GM19463 (cell line): ENCODE measurements around the gene ART5.

Experiments used
- ATAC-seq: cut with Tn5 transposase; IDR thresholded peaks from one replicate; pipeline ENCODE4 v1.9.1; 2021; ENCODE audit warnings: mild to moderate bottlenecking, moderate library complexity; ENCODE audit not compliant: unreplicated experiment

The ART5 gene, protein sequence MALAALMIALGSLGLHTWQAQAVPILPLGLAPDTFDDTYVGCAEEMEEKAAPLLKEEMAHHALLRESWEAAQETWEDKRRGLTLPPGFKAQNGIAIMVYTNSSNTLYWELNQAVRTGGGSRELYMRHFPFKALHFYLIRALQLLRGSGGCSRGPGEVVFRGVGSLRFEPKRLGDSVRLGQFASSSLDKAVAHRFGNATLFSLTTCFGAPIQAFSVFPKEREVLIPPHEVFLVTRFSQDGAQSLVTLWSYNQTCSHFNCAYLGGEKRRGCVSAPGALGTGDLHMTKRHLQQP

DNA sequence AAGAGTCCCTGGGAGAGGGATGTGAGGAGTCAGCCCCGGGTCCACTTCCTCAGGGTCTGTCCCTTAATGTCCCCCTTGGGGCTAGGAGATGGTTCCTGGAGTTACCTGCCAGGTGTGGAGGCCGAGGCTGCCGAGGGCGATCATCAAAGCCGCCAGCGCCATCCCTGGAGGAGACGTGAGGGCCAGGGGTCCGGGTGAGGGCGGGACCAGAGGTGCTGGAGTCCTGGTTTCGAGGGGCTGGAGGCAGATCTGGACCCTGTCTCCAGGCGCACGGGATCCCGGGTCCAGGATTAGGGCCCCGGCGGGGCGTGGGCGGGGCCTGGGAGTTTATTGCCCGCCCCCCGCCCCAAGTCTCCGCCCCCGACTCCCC lies at the start of gene ART5:
ART5 (minus strand) TSS at position 292 of the 370 bp plus-strand sequence; CDS start at position 162, 130 bp downstream.
- no peak for ATAC-seq

DNA sequence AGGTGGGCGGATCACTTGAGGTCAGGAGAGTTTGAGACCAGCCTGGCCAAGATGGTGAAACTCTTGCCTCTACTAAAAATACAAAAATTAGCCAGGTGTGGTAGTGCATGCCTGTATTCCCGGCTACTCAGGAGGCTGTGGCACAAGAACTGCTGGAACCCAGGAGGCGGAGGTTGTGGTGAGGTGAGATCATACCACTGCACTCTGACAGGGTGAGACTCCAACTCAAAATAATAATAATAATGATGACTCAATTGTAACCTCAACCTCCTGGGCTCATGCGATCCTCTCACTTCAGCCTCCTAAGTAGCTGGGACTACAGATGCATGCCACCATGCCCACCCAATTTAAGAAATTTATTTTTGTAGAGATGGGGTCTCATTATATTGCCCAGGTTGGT lies 45.0 kb upstream of the ART5 start:
- no peak for ATAC-seq

DNA sequence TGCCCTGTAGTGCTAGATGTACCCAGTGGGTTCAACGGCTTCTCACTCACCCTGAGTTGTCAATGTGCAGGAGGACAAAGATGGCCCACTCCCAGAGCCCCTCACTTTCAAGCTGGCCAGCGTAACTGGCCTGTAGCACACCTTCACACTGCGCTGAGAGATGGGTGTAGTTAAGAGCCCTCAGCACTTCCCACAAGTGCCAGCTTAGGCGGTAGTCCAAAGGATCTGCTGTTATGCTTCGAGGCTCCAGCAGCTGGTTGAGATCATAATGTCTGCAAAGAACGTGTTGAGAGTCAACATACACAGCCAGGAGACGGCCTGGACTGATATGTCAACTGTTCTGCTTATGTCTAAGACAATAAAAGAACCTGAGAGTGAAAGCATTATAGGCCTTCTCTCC lies 44.1 kb upstream of the ART5 start:
- ATAC-seq, result no peak

DNA sequence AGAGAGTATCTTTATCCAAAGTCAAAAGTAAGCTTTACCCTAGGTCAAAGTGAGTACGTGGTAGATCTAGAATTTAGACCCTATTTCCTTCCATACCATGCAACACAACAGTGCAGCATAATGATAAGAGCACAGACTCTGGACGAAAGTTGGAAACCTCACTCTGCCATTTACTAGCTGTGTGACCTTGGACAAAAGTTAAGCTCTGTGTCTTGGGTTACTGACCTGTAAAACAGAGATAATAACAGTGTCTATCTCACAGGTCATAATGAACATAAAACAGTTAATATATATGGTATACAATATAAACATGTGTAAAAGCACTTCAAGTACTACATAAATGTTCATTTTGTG lies 43.0 kb upstream of the ART5 start:
- no peak for ATAC-seq

DNA sequence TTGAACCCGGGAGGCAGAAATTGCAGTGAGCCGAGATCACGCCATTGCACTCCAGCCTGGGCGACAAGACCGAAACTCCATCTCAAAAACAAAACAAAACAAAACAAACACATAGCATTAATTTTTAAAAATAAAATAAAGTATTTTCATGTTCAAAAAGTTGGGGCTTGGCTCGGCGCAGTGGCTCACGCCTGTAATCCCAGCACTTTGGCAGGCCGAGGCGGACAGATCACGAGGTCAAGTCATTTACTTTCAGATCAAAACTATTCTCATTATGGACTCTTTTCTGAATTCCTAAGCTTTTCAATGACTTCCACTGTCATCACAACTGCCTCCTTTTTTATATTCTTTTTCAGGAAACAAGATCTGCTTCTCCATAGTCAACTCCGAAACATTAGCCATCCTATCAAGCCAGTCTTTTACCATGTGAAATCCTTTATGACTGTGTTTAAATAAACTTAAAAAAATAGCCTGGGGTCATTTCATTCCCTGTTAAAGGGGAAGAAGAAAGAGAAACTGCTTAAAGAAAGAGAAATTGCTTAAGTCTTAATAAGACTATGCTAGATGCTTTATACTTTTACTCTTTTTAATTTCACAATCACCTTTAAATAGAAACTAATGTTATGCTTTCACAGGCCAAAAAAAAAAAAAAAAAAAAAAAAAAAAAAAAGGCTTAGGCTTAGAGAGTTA lies 42.5 kb upstream of the ART5 start:
- ATAC-seq, result no peak

DNA sequence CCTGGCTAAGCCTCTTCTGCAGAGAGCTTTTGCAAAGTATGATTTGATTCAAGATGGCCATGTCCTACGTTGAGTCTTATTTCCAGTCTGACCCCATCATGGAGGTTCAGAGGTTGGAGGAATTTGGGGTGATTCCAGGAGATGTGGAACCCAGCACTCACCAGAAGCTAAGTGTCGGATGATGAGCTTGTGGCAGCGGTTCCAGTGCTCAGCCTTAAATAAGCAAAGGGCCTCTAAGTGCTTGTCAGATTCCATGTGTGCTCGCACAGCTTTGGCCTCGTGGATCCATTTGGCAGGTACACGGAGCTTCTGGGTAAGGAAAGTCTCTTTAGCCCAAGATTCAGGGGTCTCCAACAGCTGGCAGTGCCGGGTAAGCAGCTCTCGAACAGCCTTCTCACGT lies 41.2 kb upstream of the ART5 start:
- no peak for ATAC-seq

DNA sequence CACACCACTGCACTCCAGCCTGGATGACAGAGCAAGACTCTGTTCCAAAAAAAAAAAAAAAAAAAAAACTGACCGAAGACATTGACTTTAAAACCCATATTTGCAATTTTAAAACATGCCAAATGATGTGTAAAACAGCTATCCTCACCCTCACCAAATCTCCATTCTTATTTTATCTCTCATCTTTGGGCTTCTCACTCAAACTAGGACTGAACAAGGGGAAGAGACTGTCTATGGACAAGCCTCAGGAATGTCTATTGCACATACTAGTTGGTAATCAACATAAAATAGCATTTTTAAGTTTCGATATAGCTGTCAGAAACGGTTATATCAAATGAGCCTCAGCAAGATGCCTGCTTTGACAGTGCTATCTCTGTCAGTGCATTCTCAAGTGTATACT lies 37.3 kb upstream of the ART5 start:
- no peak for ATAC-seq

DNA sequence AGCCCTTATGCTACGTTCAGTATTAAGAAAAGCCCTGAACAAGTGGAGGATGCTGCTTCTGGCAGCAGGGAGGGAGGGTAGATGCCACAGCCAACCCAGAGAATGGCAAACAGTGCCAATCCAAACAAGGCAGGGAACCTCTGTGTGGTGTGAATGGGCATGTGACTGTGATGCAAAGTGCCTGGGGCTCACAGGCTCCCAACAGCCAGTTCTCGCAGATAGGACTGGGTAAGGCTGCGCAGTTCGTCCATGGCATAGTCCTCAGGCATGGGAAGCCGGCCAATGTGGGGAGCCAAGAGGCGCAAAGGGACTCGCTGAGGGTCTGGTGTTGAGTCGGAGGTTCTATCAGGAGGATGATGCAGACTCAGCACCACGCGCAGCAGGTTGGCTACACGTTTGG lies 34.2 kb upstream of the ART5 start:
- ATAC-seq, result no peak

DNA sequence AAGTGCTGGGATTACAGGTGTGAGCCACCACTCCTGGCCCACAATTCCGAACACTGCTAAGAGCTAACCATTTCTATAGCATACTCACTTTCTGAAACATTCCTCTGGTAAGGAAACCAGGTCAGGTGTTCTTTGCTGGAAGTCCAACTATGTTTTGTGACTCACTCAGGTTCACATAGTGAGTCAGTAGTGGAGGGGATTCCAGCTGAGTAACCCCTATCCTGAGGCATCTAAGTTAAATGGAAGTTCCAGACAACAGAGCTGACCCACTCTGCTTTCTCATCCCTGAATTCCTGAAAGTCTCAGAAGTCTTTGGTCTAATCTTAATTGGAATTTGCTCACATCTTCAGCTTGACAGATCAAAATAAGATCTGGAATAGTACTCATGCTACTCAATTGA lies 32.4 kb upstream of the ART5 start:
- no peak for ATAC-seq

DNA sequence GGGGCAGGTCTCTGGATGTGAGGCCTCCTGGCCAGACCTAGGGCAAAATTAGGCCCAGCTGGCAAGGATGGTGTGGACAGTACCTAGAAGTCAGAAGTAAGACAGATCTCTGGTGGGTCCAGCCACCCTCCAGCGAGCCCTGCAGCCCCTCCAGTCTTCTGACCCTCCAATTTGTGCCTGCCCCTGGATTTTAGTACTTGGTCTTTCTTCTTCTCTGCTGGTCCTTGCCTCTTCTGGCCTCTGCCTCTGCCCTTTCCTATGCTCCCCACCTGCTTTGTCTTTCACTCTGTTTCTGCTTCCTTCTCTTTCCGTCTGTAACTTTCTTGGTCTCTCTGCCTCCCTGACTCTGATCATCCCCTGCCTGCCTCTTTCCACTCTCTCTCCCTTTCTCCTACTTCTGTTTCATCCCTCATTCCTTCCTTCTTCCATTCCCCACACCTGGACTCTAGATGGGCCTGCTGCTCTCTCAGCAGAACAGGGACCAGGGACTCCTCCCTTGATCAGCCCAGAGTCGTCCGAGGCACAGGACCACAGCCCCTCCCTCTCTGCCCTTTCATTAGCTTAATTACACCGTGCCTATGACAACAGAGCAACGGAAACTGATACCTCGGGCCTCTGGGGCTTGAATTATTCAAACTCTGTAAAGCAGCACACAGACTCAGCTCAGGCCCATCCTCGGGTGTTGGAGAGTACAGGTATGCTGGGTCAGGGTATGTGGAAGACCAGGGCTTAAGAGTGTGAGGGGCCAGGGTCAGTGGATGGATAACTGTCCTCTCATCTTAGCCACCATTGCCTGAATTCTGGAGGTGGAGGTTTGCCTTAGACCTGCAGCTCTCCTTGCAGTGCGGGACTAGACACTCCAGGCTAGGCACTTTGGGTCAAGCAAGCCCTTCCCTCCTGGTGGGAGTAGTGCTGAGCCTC lies 29.8 kb upstream of the ART5 start, which contains the start of gene CHRNA10:
CHRNA10 (minus strand) TSS at position 51 of the 921 bp plus-strand sequence. CDS start 72 bp downstream, outside the sequence.
- ATAC-seq, result no peak

DNA sequence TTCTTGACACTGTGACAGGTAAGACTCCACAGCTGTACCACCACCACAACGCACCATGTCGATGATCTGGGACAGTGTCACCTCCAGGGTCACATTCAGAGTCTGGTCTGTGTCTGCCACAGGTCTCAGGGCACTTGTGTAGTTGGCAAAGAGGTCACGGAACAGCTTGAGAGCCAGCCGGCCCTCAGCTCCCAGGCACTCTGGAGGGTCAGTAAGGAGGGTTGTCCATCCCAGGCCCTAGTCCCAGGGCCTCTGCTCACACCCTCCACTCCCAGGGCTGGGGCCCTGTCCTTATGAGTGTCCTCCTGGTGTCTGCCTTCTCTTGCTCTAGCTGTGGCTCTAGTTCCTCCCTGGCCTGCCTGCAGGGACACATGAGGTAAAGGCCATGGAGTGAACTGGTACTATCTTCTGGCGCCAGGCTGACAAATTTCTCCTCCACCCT lies 28.0 kb upstream of the ART5 start:
- no peak for ATAC-seq

DNA sequence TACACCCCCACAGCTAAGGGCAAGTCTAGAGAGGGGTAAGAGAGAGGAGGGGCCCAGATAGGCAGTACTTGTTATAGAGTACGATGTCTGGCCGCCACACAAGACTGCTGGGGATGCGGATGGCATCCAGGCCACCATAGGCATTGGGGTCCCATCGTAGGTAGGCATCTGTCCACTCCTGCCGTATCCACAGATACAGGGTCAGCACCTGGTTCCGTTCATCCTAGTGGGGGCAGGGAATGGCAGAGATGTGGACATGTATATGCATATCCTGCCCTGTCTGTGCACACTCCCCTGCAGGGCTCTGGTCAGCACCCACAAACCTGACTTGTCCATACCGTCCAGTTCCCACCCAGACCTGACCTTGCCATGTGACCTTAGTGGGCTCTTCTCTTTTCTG lies 27.3 kb upstream of the ART5 start:
- no peak for ATAC-seq

DNA sequence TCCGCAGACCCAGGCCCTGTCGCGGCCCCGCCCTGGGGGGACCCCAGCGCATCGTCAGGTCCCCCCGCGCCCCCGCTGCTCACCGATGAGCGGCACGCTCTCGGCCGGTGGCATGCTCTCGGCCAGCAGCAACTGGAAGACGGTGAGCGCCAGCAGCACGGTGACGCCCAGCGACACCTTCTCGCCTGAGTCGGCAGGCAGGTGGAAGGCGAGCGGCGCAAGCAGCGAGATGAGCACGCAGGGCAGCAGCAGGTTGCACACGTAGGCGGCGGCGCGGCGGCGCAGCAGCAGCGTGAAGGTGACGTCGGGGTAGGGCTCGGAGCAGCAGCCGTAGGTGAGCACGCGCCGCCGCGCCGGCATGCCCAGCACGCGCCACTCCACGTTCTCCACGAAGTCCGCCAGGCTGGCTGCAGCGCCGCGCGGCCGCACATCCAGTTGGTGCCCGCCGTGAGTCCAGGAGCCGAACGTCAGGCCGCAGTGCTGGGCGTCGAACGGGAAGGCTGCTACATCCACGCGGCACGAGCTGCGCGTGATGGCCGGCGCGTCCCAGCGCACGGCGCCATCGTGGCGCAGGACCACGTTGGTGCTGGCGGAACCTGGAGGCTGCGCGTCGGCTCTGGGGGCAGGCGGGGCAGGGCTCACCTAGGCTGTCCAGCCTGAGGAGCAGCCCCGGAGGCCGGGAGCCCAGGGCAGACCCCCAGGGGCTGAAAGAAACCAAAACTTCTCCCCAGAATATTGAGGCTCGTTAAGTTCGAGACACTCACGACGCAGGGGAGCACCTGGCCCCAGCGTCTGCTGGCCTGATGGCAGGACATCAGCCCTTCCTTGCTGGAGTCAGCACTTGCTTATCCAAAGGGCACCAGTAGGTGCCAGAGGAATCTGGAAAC lies 25.6 kb upstream of the ART5 start:
- ATAC-seq, result no peak

DNA sequence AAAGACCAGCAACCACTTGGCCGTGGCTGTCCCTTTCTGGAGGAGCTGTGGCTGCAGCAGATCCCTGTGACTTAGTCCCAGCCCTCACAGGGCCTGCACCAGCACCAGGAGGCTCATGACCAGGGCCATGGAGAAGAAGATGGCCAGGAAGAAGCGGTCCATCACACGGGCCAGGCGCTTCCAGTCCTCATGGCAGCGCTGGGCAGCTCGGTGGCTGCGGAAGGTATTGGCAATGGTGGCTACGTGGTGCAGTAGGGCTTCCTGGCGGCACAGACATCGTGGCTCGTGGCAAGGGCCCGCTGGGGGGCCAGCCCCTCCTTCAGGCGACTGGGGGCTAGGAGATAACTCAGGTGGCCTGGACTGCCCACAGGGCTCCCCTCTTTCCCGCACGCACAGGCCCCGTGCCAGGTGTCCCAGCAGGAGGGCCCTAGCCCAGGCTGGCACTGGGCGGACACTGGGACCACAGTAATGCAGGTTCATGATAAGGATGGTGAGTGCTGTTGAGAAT lies 24.3 kb upstream of the ART5 start:
- ATAC-seq, result no peak

DNA sequence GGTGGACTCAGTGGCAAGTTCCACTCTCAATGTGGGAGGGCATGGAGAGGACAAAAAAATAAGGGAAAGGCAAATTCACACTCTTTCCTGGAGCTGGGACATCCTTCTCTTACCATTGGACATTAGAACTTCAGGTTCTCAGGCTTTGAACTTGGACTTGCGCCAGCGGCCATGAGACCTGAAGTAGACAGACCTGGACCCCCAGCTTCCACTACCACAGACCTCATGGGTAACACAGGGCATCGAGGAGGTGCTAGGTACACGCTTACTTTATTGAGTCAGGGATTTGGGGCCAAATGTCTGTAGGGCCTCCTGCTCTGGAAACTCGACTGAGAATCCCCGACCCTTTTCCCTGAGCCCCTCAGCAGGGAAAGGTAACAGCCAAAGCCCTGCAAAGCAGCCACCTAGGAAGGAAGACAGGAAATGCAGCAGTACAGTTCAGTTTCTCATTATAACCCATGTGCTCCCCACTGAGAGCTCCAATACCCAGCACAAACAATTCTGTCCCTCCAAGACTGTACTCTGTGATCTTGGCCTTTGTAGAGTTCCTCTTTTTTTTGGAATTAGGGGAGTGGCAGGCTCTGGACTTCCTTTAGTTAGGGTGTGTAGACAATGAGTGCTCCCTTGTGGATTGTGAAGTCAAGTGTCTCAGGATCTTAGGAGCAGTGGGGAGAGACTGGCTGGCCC lies 23.7 kb upstream of the ART5 start:
- ATAC-seq, result no peak

DNA sequence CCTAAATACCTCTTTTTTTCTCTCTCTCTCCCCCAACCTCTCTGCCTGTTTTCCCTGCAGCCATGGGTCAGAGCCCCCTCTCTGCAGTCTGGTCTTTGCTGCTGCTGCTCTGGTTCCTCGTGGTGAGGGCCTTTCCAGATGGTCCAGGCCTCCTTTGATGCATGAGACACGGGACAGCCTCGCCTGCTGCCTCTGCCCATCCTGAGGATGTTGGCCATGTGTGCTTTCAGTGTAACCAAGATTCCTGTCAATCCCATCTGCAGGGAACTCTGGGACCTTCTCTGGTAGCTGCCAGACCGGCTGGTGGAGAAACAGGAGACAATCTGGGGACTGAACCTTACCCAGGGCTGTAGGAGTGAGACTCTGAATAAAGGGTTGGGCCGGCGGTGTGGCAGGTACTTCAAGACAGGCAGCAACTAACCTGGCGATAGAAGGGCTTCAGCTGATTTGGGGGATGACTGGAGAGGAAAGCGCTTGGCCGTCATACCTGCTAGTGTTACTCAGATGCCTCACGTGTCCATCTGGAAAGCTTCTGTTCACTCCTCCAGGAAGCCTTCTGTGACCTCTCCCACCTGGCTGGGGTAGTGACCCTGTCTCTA lies 22.3 kb upstream of the ART5 start:
- ATAC-seq, result no peak

DNA sequence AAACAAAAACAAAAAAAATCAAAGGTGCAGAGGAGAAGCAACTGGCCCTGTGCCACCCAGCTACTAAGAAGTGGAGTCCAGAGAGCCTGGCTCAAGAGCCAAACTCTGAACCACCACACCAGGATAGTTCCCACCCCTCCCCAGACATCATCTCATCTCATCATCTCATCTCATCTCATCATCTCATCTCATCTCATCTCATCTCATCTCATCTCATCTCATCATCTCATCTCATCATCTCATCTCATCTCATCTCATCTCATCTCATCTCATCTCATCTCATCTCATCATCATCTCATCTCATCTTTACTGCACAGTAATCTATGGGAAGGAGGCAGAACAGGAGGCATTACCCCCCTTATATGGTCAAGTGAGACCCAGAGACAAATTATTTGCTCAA lies 21.1 kb upstream of the ART5 start:
- ATAC-seq, result no peak

DNA sequence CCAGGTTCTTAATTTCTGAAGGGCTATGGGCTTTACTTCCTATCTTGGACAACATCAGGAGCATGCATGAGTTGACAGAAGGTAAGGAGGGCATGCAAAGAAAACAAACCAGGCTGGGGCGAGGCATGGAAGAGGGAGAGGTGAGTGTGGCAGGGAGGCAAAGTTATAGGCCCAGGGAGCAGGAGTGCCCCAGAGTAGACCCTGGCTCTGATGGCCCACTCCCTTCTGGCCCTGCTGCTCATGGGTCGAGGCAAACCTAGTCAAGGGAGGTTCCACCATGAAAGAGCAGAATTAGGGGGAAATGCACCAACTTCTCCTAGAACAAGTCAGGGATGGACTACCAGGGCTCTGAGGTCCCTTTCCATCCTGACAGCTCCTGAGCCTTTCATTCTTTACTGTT lies 19.2 kb upstream of the ART5 start:
- no peak for ATAC-seq
